Activated CD4-positive, alpha-beta T cell treated with anti-CD3 and anti-CD28 coated beads for 36 hours (primary cell): ENCODE data around the gene ATP8A2. TPM values are rescaled to one million over a fixed set of nuclear protein-coding genes. Genes with fewer than 3 reads are reported as not detected.

Source experiments
- ATAC-seq: fragments of 200-7000 bp; cut with Tn5 transposase; one replicate; pipeline ENCODE4 v1.10.0; 2021; ENCODE audit warnings: mild to moderate bottlenecking, moderate library complexity
- CTCF ChIA-PET: fragments of 350-600 bp; sonication (Branson Sonifier 250); formaldehyde crosslinking; loops from one replicate; lab custom pipeline; 2021; ENCODE audit warnings: antibody characterized with exemption; lab: Charles Lee
- POLR2A ChIA-PET: fragments of 350-600 bp; sonication (Branson Sonifier 250); formaldehyde crosslinking; loops from one replicate; lab custom pipeline; 2021; ENCODE audit warnings: antibody characterized with exemption, inconsistent platforms; lab: Charles Lee
- DNase-seq: peaks from one replicate; pipeline ENCODE4 v3.0.0-alpha.2; 2020
- H3K27ac Mint-ChIP-seq: one replicate; pipeline ENCODE4 v1.8.0; 2021; ENCODE audit warnings: mixed read lengths
- H3K27me3 Mint-ChIP-seq: one replicate; pipeline ENCODE4 v1.8.0; 2021; ENCODE audit warnings: mixed read lengths
- H3K36me3 Mint-ChIP-seq: one replicate; pipeline ENCODE4 v1.8.0; 2021; ENCODE audit warnings: low read depth, mixed read lengths
- H3K4me1 Mint-ChIP-seq: one replicate; pipeline ENCODE4 v1.8.0; 2021; ENCODE audit warnings: mixed read lengths
- H3K4me3 Mint-ChIP-seq: one replicate; pipeline ENCODE4 v1.8.0; 2021; ENCODE audit warnings: mild to moderate bottlenecking, moderate library complexity, mixed read lengths
- H3K9me3 Mint-ChIP-seq: one replicate; pipeline ENCODE4 v1.8.0; 2021; ENCODE audit warnings: low read depth, mixed read lengths
- intact Hi-C, 2 experiments: fragments of 100-400 bp; cut with DNase I in 1 of 2; cut with micrococcal nuclease in 1 of 2; formaldehyde crosslinking; loops; one replicate each; pipeline versions ENCODE4 v1.14.2 to v1.15.1; 2022 to 2024; cut with DNase I, micrococcal nuclease
- total RNA-seq, 2 experiments: library from RNA; stranded (reverse); gene quantifications; one replicate each; pipeline ENCODE4 v1.2.3, GENCODE V29; 2021

ATP8A2 gene
- total RNA-seq, 2 experiments from 2014 or later: 0.30 to 0.39 TPM

DNA sequence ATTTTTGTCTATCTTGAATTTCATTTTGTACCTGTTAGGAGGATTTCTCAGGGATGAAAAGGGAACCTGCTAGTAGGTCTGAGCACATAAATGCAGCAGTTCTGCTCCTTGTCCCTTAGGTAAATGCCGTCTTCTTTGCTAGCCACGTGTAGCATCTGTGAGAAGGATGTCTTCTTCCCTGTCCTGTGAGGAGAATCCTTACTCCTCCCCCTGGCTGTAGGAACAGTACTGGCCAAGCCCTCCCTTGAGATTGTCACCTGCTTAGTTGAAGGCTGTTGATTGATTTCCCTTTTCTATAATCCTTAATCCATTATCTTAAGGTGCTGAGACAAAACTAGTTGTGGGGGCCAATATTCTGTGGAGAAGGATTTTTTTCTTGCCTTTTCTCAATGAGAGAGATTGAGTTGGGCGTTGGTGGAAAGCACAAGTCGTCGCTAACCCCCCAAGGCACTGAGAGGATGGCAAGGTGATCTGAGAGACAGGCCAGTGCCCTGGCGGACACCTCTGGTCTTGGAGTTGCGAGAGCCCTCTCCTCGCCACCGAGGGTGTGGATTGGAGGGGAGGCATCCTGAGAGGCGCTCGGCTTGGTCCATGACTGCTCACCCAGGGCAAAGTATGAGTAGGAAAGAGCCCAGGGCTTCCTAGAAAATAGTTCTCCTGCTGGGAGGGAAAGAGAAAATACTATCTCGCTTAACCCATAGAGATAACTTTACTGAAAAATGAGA is 216.7 kb downstream of the ATP8A2 start:
- intact Hi-C loops: no loop called here
- no peak for DNase-seq
- CTCF ChIA-PET: no interaction called here
- no peak for ATAC-seq
- Mint-ChIP-seq H3K9me3 (peaks cover 5% of the 10 kb centered on the region), H3K27me3 (peaks cover 14% of the 10 kb centered on the region), H3K36me3 (no peaks in the 10 kb centered on the region), H3K4me3 (no peak overlapping the region), H3K27ac (no peak overlapping the region), H3K4me1 (no peaks in the 10 kb centered on the region)
- POLR2A ChIA-PET: no interaction called here

DNA sequence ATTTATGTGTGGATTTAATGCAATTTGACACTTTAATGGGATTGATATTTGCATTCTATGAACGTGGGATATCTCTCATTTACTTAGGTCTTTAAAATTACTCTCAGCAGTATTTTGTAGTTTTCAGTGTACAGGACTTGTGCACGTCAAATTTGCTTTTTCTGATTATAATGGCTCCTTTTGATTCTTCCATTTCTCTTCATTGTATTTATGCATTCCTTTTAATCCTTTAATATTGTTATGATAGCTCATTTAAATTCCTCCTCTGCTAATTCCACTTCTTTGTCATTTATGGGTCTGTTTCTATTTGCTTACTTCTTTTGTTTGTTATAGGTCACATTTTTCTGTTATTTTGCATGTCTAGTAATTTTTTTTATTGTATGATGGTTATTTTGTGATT is 226.6 kb downstream of the ATP8A2 start:
- Mint-ChIP-seq H3K36me3 (no peaks in the 10 kb centered on the region), H3K4me1 (no peaks in the 10 kb centered on the region), H3K4me3 (no peak overlapping the region), H3K27me3 (peaks cover 27% of the 10 kb centered on the region), H3K9me3 (no peaks in the 10 kb centered on the region), H3K27ac (no peak overlapping the region)
- DNase-seq (no peak), ATAC-seq (no peak)
- ChIA-PET CTCF (no interaction called here), POLR2A (no interaction called here)
- intact Hi-C loops: no loop called here

- POLR2A ChIA-PET: no interaction called here
Measured at GRCh38 chr13:25602176-25602575, 230.4 kb downstream of the ATP8A2 start.

GRCh38 chr13:25604106-25604505 is 232.3 kb downstream of the ATP8A2 start:
- no peaks in the 10 kb centered on the region for H3K9me3 Mint-ChIP-seq
- H3K36me3 Mint-ChIP-seq: no peaks in the 10 kb centered on the region
- CTCF ChIA-PET: no interaction called here
- no peaks in the 10 kb centered on the region for H3K4me1 Mint-ChIP-seq
- DNase-seq: no peak
- H3K27me3 Mint-ChIP-seq: peaks cover 24% of the 10 kb centered on the region
- POLR2A ChIA-PET: no interaction called here
- H3K4me3 Mint-ChIP-seq: no peak overlapping the region
- intact Hi-C loops: no loop called here
- ATAC-seq: no peak
- no peak overlapping the region for H3K27ac Mint-ChIP-seq

More at GRCh38 chr13:25602176-25602575, 230.4 kb downstream of the ATP8A2 start:
- DNase-seq: no peak
- no peaks in the 10 kb centered on the region for H3K4me1 Mint-ChIP-seq
- peaks cover 31% of the 10 kb centered on the region for H3K27me3 Mint-ChIP-seq
- no peak overlapping the region for H3K4me3 Mint-ChIP-seq
- H3K36me3 Mint-ChIP-seq: no peaks in the 10 kb centered on the region
- CTCF ChIA-PET: no interaction called here
- ATAC-seq: no peak
- no peak overlapping the region for H3K27ac Mint-ChIP-seq
- H3K9me3 Mint-ChIP-seq: no peaks in the 10 kb centered on the region
- intact Hi-C loops: no loop called here

GRCh38 chr13:25607096-25607495 is 235.3 kb downstream of the ATP8A2 start:
- Mint-ChIP-seq H3K27me3 (peaks cover 31% of the 10 kb centered on the region), H3K36me3 (no peaks in the 10 kb centered on the region), H3K4me1 (no peaks in the 10 kb centered on the region), H3K27ac (no peak overlapping the region), H3K9me3 (peaks cover 10% of the 10 kb centered on the region), H3K4me3 (no peak overlapping the region)
- ChIA-PET CTCF (no interaction called here), POLR2A (no interaction called here)
- DNase-seq: no peak
- no peak for ATAC-seq
- intact Hi-C loops: no loop called here

DNA sequence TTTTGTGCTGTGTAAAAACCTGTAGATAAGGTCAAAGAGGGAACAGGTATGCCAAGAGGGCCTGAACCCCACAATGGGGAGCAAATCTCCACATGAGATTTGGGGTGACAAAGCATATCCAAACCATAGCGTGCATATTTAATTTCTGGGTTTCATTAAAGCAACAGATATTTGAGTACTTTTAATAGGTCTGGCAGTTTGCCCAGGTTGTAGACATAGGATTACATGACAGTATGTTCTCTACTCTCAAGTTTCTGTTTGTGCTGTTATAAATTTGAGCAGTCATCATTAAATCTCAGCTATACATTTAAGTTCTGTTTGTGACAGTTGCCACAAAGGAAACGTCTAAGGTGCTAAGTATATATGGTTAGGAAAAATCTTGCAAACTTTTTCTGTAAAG is 236.4 kb downstream of the ATP8A2 start:
- Mint-ChIP-seq H3K27me3 (peaks cover 30% of the 10 kb centered on the region), H3K27ac (no peak overlapping the region), H3K4me3 (no peak overlapping the region), H3K4me1 (no peaks in the 10 kb centered on the region), H3K9me3 (peaks cover 10% of the 10 kb centered on the region), H3K36me3 (no peaks in the 10 kb centered on the region)
- intact Hi-C loops: no loop called here
- POLR2A ChIA-PET: no interaction called here
- CTCF ChIA-PET: interaction anchor here (0.7 kb wide), 1 partner anchor 50 kb away, joined by 4 read pairs; no protein-coding TSS in a partner anchor
- DNase-seq: no peak
- ATAC-seq: no peak

- ChIA-PET CTCF (interaction anchor here (1.1 to 1.2 kb wide), 2 partner anchors 12 to 14 kb away, joined by 3 to 4 read pairs; no protein-coding TSS in a partner anchor), POLR2A (no interaction called here)
- no peak overlapping the region for H3K27ac Mint-ChIP-seq
- intact Hi-C loops: no loop called here
- DNase-seq (no peak), ATAC-seq (no peak)
- no peaks in the 10 kb centered on the region for H3K4me1 Mint-ChIP-seq
- H3K27me3 Mint-ChIP-seq: peaks cover 27% of the 10 kb centered on the region
- no peak overlapping the region for H3K4me3 Mint-ChIP-seq
- peaks cover 4% of the 10 kb centered on the region for H3K9me3 Mint-ChIP-seq
- no peaks in the 10 kb centered on the region for H3K36me3 Mint-ChIP-seq
Measured at GRCh38 chr13:25616674-25617073, 244.9 kb downstream of the ATP8A2 start.

GRCh38 chr13:25619897-25620296 is 248.1 kb downstream of the ATP8A2 start:
- CTCF ChIA-PET: no interaction called here
- no peaks in the 10 kb centered on the region for H3K36me3 Mint-ChIP-seq

DNA sequence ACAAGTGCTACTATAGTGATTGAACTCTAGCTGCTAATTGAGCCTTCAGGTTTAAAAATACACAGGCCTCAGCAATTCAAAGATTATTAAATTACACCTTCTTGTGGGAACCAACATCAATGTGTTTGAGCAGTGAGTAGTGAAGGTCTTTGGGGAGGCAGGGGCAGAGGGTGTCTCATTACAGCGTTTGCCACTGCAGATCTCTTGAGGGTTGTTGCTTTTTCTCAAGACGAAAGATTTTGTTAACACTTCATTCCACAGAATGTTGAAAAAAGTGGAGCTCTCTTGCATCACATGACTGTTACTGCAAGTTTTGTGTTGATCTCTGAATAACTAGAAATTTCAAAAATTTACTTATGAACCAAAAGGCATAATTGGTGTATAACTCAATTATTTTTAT is 253.6 kb downstream of the ATP8A2 start:
- intact Hi-C loops: no loop called here
- Mint-ChIP-seq H3K9me3 (peaks cover 4% of the 10 kb centered on the region), H3K27me3 (peaks cover 7% of the 10 kb centered on the region), H3K4me1 (no peaks in the 10 kb centered on the region), H3K36me3 (no peaks in the 10 kb centered on the region), H3K4me3 (no peak overlapping the region), H3K27ac (no peak overlapping the region)
- ATAC-seq (no peak), DNase-seq (no peak)
- CTCF ChIA-PET: no interaction called here
- POLR2A ChIA-PET: no interaction called here

More at GRCh38 chr13:25619897-25620296, 248.1 kb downstream of the ATP8A2 start:
- no peak for ATAC-seq
- Mint-ChIP-seq H3K9me3 (no peaks in the 10 kb centered on the region), H3K27me3 (peaks cover 17% of the 10 kb centered on the region), H3K4me3 (no peak overlapping the region), H3K27ac (no peak overlapping the region), H3K4me1 (no peaks in the 10 kb centered on the region)
- intact Hi-C loops: no loop called here
- DNase-seq: no peak
- POLR2A ChIA-PET: no interaction called here

- intact Hi-C loops: no loop called here
- H3K27ac Mint-ChIP-seq: no peak overlapping the region
- CTCF ChIA-PET: interaction anchor here (1.0 kb wide), 1 partner anchor 14 kb away, joined by 4 read pairs; no protein-coding TSS in a partner anchor
- H3K4me3 Mint-ChIP-seq: no peak overlapping the region
- H3K27me3 Mint-ChIP-seq: peaks cover 6% of the 10 kb centered on the region
- H3K4me1 Mint-ChIP-seq: no peaks in the 10 kb centered on the region
- H3K9me3 Mint-ChIP-seq: peaks cover 4% of the 10 kb centered on the region
- H3K36me3 Mint-ChIP-seq: no peaks in the 10 kb centered on the region
- DNase-seq (no peak), ATAC-seq (no peak)
- POLR2A ChIA-PET: no interaction called here
Measured at GRCh38 chr13:25630329-25630900, 258.6 kb downstream of the ATP8A2 start.

GRCh38 chr13:25632166-25632888 is 260.6 kb downstream of the ATP8A2 start:
- Mint-ChIP-seq H3K9me3 (no peaks in the 10 kb centered on the region), H3K4me1 (no peaks in the 10 kb centered on the region), H3K4me3 (no peak overlapping the region), H3K36me3 (no peaks in the 10 kb centered on the region), H3K27me3 (peaks cover 7% of the 10 kb centered on the region), H3K27ac (no peak overlapping the region)
- intact Hi-C loops: no loop called here
- CTCF ChIA-PET: interaction anchor here (0.6 to 1.0 kb wide), 2 partner anchors 19 to 86 kb away, joined by 3 read pairs; no protein-coding TSS in a partner anchor
- no peak for ATAC-seq
- no peak for DNase-seq
- POLR2A ChIA-PET: no interaction called here
